WTC11 (cell line): ENCODE measurements around the gene IL10. TPM values are rescaled to one million over a fixed set of nuclear protein-coding genes. Genes with fewer than 3 reads are reported as not detected.
A peak's percentile ranks its signal among the peaks of the same experiment; 100 is the strongest.

Source experiments
- ATAC-seq: fragments of 200-7000 bp; cut with Tn5 transposase; 2 replicates; pipeline ENCODE4 v1.10.0; 2021; ENCODE audit warnings: mild to moderate bottlenecking, moderate library complexity
- CTCF ChIA-PET: fragments of 300-600 bp; sonication (Branson Sonifier 250); formaldehyde crosslinking; loops from one replicate; lab custom pipeline; 2021; ENCODE audit warnings: antibody characterized with exemption; lab: Charles Lee
- POLR2A ChIA-PET: fragments of 350-600 bp; sonication (Branson Sonifier 250); formaldehyde crosslinking; loops from one replicate; lab custom pipeline; 2021; ENCODE audit warnings: antibody characterized with exemption; lab: Charles Lee
- DNase-seq: peaks from one replicate; pipeline ENCODE4 v3.0.0; 2021; ENCODE audit warnings: low spot score
- H3K27ac Mint-ChIP-seq: 2 replicates; pipeline ENCODE4 v1.8.0; 2021; ENCODE audit warnings: mixed read lengths
- H3K27me3 Mint-ChIP-seq: 2 replicates; pipeline ENCODE4 v1.8.0; 2021; ENCODE audit warnings: low read depth, mild to moderate bottlenecking, moderate library complexity, mixed read lengths
- H3K36me3 Mint-ChIP-seq: 2 replicates; pipeline ENCODE4 v1.8.0; 2021; ENCODE audit warnings: mixed read lengths
- H3K4me1 Mint-ChIP-seq: 2 replicates; pipeline ENCODE4 v1.8.0; 2022; ENCODE audit warnings: mixed read lengths
- H3K4me3 Mint-ChIP-seq: 2 replicates; pipeline ENCODE4 v1.8.0; 2021; ENCODE audit warnings: mild to moderate bottlenecking, moderate library complexity, mixed read lengths
- H3K9me3 Mint-ChIP-seq: 2 replicates; pipeline ENCODE4 v1.8.0; 2021; ENCODE audit warnings: mixed read lengths
- ARID4B ChIP-seq: sonication (generic); formaldehyde crosslinking; IDR thresholded peaks from 2 replicates; pipeline ENCODE4 v1.8.0; 2023; ENCODE audit warnings: missing genetic modification reagents, mild to moderate bottlenecking, borderline replicate concordance
- E2F4 ChIP-seq: sonication (generic); formaldehyde crosslinking; IDR thresholded peaks from 2 replicates; pipeline ENCODE4 v1.8.1; 2022; ENCODE audit warnings: low read depth, mild to moderate bottlenecking, moderate library complexity, missing genetic modification reagents, borderline replicate concordance
- ETV6 ChIP-seq: sonication (generic); formaldehyde crosslinking; IDR thresholded peaks from 2 replicates; pipeline ENCODE4 v1.8.1; 2022; ENCODE audit warnings: mild to moderate bottlenecking, missing genetic modification reagents
- GABPB1 ChIP-seq: sonication (generic); formaldehyde crosslinking; IDR thresholded peaks from 2 replicates; pipeline ENCODE4 v1.8.1; 2023; ENCODE audit warnings: mild to moderate bottlenecking, missing genetic modification reagents
- MYBL2 ChIP-seq: sonication (generic); formaldehyde crosslinking; IDR thresholded peaks from 2 replicates; pipeline ENCODE4 v1.8.1; 2023; ENCODE audit warnings: mild to moderate bottlenecking, moderate library complexity, missing genetic modification reagents
- NFATC4 ChIP-seq: fragments of 250-450 bp; sonication (Bioruptor Pico); IDR thresholded peaks from 2 replicates; pipeline ENCODE4 v1.9.0; 2021; ENCODE audit warnings: mild to moderate bottlenecking
- RORB ChIP-seq: fragments of 250-450 bp; sonication (Bioruptor Pico); IDR thresholded peaks from 2 replicates; pipeline ENCODE4 v1.9.0; 2021; ENCODE audit warnings: mild to moderate bottlenecking
- SP1 ChIP-seq: sonication (generic); formaldehyde crosslinking; conservative IDR thresholded peaks from 2 replicates; pipeline ENCODE4 v1.8.1; 2022; ENCODE audit warnings: missing genetic modification reagents
- TEAD4 ChIP-seq: sonication (generic); formaldehyde crosslinking; IDR thresholded peaks from 2 replicates; pipeline ENCODE4 v1.8.0; 2022; ENCODE audit warnings: mild to moderate bottlenecking, missing genetic modification reagents
- ZNF219 ChIP-seq: sonication (generic); formaldehyde crosslinking; IDR thresholded peaks from 2 replicates; pipeline ENCODE4 v1.8.0; 2023; ENCODE audit warnings: missing genetic modification reagents, mild to moderate bottlenecking, borderline replicate concordance
- ZNF232 ChIP-seq: sonication (generic); formaldehyde crosslinking; IDR thresholded peaks from 2 replicates; pipeline ENCODE4 v1.8.0; 2022; ENCODE audit warnings: mild to moderate bottlenecking, missing genetic modification reagents
- ZNF396 ChIP-seq: fragments of 250-450 bp; sonication (Bioruptor Pico); IDR thresholded peaks from 2 replicates; pipeline ENCODE4 v1.8.0; 2021; ENCODE audit warnings: mild to moderate bottlenecking, moderate library complexity, borderline replicate concordance
- total RNA-seq: library from RNA; stranded (reverse); gene quantifications from 3 replicates; pipeline ENCODE4 v1.2.3, GENCODE V29; 2021
- TF ChIP-seq, protein P1 (sequence below): sonication (generic); formaldehyde crosslinking; IDR thresholded peaks from 2 replicates; pipeline ENCODE4 v1.8.1; 2023; ENCODE audit warnings: mild to moderate bottlenecking, missing genetic modification reagents
- TF ChIP-seq, protein P2 (sequence below): sonication (generic); formaldehyde crosslinking; IDR thresholded peaks from 2 replicates; pipeline ENCODE4 v1.8.1; 2023; ENCODE audit warnings: mild to moderate bottlenecking, missing genetic modification reagents, moderate library complexity

IL10 gene
- total RNA-seq, 1 experiment from 2014 or later, result not detected

GRCh38 chr1:206770531-206771337, 1.6 kb downstream of the IL10 start, which contains the start of gene IL19:
TSS of gene IL19 (plus strand) at chr1:206770773. CDS start at chr1:206836663, 65,890 bp downstream.
- Mint-ChIP-seq H3K27me3 (peaks cover 4% of the 10 kb centered on the region), H3K9me3 (no peaks in the 10 kb centered on the region), H3K36me3 (no peaks in the 10 kb centered on the region), H3K27ac (no peak within 1 kb of the TSS), H3K4me1 (peaks cover 33% of the 10 kb centered on the region), H3K4me3 (no peak within 1 kb of the TSS)
- no peak for TF ChIP-seq RORB
- no peak for TF ChIP-seq ZNF219 (CRISPR knock-in tag)
- TF ChIP-seq, protein P1, sequence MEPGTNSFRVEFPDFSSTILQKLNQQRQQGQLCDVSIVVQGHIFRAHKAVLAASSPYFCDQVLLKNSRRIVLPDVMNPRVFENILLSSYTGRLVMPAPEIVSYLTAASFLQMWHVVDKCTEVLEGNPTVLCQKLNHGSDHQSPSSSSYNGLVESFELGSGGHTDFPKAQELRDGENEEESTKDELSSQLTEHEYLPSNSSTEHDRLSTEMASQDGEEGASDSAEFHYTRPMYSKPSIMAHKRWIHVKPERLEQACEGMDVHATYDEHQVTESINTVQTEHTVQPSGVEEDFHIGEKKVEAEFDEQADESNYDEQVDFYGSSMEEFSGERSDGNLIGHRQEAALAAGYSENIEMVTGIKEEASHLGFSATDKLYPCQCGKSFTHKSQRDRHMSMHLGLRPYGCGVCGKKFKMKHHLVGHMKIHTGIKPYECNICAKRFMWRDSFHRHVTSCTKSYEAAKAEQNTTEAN (CRISPR knock-in tag), result no peak
- no peak for TF ChIP-seq ARID4B
- ATAC-seq, result peak; percentile 62
- POLR2A ChIA-PET, result no interaction called here
- no peak for DNase-seq
- CTCF ChIA-PET, result interaction anchor here (0.6 to 3.8 kb wide), 6 partner anchors 10 to 142 kb away, joined by 3 to 16 read pairs (median 11); no protein-coding TSS in a partner anchor

GRCh38 chr1:206769304-206769731, 3.0 kb downstream of the IL10 start:
- Mint-ChIP-seq H3K36me3 (no peaks in the 10 kb centered on the region), H3K4me1 (peaks cover 33% of the 10 kb centered on the region), H3K27me3 (peaks cover 4% of the 10 kb centered on the region), H3K4me3 (no peak overlapping the region), H3K27ac (no peak overlapping the region), H3K9me3 (no peaks in the 10 kb centered on the region)
- DNase-seq (no peak), ATAC-seq (no peak)
- ChIA-PET POLR2A (interaction anchor here (0.5 kb wide), 1 partner anchor 150 kb away, joined by 5 read pairs; no protein-coding TSS in a partner anchor), CTCF (interaction anchor here (1.0 to 3.8 kb wide), 7 partner anchors 8 to 162 kb away, joined by 3 to 16 read pairs (median 9); no protein-coding TSS in a partner anchor)
- TF ChIP-seq SP1 (CRISPR knock-in tag), result no peak
- TF ChIP-seq, protein P2, sequence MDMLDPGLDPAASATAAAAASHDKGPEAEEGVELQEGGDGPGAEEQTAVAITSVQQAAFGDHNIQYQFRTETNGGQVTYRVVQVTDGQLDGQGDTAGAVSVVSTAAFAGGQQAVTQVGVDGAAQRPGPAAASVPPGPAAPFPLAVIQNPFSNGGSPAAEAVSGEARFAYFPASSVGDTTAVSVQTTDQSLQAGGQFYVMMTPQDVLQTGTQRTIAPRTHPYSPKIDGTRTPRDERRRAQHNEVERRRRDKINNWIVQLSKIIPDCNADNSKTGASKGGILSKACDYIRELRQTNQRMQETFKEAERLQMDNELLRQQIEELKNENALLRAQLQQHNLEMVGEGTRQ (CRISPR knock-in tag), result no peak
- no peak for TF ChIP-seq ZNF396 (CRISPR knock-in tag)
- no peak for TF ChIP-seq ZNF232 (CRISPR knock-in tag)
- TF ChIP-seq ETV6, result no peak
- no peak for TF ChIP-seq GABPB1 (CRISPR knock-in tag)
- TF ChIP-seq E2F4 (CRISPR knock-in tag), result no peak
- no peak for TF ChIP-seq TEAD4 (CRISPR knock-in tag)
- no peak for TF ChIP-seq ARID4B
- TF ChIP-seq NFATC4, result no peak
- TF ChIP-seq MYBL2 (CRISPR knock-in tag), result no peak
